ENCODE results near the gene LY9. TPM values are rescaled to one million over a fixed set of nuclear protein-coding genes. Genes with fewer than 3 reads are reported as not detected.
"Not testable (repeated sequence)": the region's sequence is repeated elsewhere in the genome, so short reads cannot be mapped to it uniquely, and the experiment has no call there.

The LY9 gene
- total RNA-seq, 1 experiment from 2014 or later: not detected

DNA sequence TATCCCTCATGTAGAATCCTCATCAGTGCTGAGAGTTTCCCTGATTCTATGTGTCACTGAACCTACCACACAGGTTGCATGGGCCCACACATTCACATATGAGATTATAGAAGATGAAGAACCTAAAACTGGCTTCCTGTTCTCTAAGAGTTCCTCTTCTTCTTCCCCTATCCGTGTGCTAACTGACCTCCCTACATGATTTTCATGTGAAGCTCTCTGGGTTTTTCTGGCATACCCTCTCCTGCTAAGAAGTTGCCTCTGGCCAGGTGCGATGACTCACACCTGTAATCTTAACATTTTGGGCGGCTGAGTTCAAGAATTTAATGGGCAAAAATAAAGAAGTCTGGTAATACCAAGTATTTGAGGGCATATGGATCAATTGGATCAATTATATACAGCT lies 72.2 kb downstream of the LY9 start:
- BruUV-seq (replicated peaks): no TSS peak
- no peak for TF ChIP-seq EZH2 (IDR thresholded peaks at IDR 0.05; ENCODE audit: borderline replicate concordance, low read depth, low read length, poor library complexity, severe bottlenecking)
- no peak for TF ChIP-seq CTCF (conservative IDR thresholded peaks at IDR 0.05; ENCODE audit: low read depth, low read length)
- Histone ChIP-seq H3K4me1 (ENCODE audit: insufficient read depth, low read length, poor library complexity, severe bottlenecking) (no peaks in the 10 kb centered on the region), H3K9me3 (ENCODE audit: low read depth, low read length, poor library complexity, severe bottlenecking) (no peaks in the 10 kb centered on the region), H3K27me3 (replicated peaks; ENCODE audit: insufficient read depth, low read depth, low read length, poor library complexity) (peaks cover 16% of the 10 kb centered on the region), H3K4me3 (ENCODE audit: low read depth, low read length, poor library complexity, severe bottlenecking) (no peak overlapping the region), H3K36me3 (ENCODE audit: insufficient read depth, low read length, poor library complexity, severe bottlenecking) (no peaks in the 10 kb centered on the region), H3K27ac (ENCODE audit: low read depth, low read length, poor library complexity, severe bottlenecking) (no peak overlapping the region)
- DNase-seq (ENCODE audit: low spot score): no peak
- CTCF ChIA-PET: no interaction called here
- POLR2A ChIA-PET (ENCODE audit: low non-redundant PET): no interaction called here
- intact Hi-C loops (cut with micrococcal nuclease; ENCODE audit: unreplicated experiment): no loop called here

DNA sequence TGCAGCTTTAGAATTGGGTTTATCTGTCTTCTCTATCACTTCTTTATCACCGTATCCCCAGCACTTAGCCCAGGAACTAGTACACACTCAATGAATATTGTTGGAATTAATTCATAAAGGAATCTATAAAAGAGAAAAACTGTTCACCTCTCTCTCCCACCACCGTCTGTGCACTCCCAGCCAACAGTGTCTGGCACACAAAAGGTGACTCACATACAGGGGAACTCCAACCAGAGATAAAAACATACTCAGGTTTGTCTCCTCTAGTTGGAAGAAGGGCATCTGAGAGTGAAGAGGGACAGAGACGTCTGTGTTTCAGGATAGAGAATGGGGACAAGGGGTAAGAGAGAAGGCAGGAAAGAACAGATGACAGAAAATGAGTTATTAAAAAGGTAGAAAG lies 79.0 kb downstream of the LY9 start:
- no peak for TF ChIP-seq CTCF (conservative IDR thresholded peaks at IDR 0.05; ENCODE audit: low read depth, low read length)
- no peak for TF ChIP-seq EZH2 (IDR thresholded peaks at IDR 0.05; ENCODE audit: borderline replicate concordance, low read depth, low read length, poor library complexity, severe bottlenecking)
- H3K27ac ChIP-seq (ENCODE audit: low read depth, low read length, poor library complexity, severe bottlenecking): no peak overlapping the region
- no peak overlapping the region for H3K4me3 ChIP-seq (ENCODE audit: low read depth, low read length, poor library complexity, severe bottlenecking)
- H3K4me1 ChIP-seq (ENCODE audit: insufficient read depth, low read length, poor library complexity, severe bottlenecking): no peaks in the 10 kb centered on the region
- DNase-seq (ENCODE audit: low spot score): no peak
- ChIA-PET POLR2A (ENCODE audit: low non-redundant PET) (no interaction called here), CTCF (no interaction called here)
- H3K27me3 ChIP-seq (replicated peaks; ENCODE audit: insufficient read depth, low read depth, low read length, poor library complexity): peaks cover 27% of the 10 kb centered on the region
- intact Hi-C loops (cut with micrococcal nuclease; ENCODE audit: unreplicated experiment): no loop called here
- BruUV-seq (replicated peaks): no TSS peak
- no peaks in the 10 kb centered on the region for H3K9me3 ChIP-seq (ENCODE audit: low read depth, low read length, poor library complexity, severe bottlenecking)
- H3K36me3 ChIP-seq (ENCODE audit: insufficient read depth, low read length, poor library complexity, severe bottlenecking): no peaks in the 10 kb centered on the region

DNA sequence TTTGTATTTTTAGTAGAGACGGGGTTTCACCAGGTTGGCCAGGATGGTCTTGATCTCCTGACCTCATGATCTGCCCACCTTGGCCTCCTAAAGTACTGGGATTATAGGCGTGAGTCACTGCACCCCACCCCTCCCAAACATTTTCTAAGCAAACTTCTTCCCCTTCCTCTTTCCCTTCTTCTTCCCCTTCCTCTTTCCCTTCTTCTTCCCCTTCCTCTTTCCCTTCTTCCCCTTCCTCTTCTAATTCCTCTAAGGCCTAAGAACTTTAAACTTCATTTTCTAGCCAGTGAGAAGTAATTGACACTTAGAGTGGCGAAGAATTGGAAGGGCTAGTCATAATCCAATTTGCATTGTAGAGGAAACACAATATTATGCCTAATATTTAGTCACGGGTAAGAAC lies 79.6 kb downstream of the LY9 start:
- DNase-seq (ENCODE audit: low spot score); POLR2A ChIA-PET (ENCODE audit: low non-redundant PET): not testable (repeated sequence)

GRCh38 chr1:160876311-160876710 lies 80.3 kb downstream of the LY9 start:
- POLR2A ChIA-PET (ENCODE audit: low non-redundant PET): no interaction called here
- CTCF ChIA-PET: no interaction called here
- no TSS peak for BruUV-seq (replicated peaks)
- intact Hi-C loops (cut with micrococcal nuclease; ENCODE audit: unreplicated experiment): no loop called here
- no peaks in the 10 kb centered on the region for H3K4me1 ChIP-seq (ENCODE audit: insufficient read depth, low read length, poor library complexity, severe bottlenecking)
- H3K4me3 ChIP-seq (ENCODE audit: low read depth, low read length, poor library complexity, severe bottlenecking): no peak overlapping the region
- peaks cover 26% of the 10 kb centered on the region for H3K27me3 ChIP-seq (replicated peaks; ENCODE audit: insufficient read depth, low read depth, low read length, poor library complexity)
- DNase-seq (ENCODE audit: low spot score): no peak
- no peaks in the 10 kb centered on the region for H3K9me3 ChIP-seq (ENCODE audit: low read depth, low read length, poor library complexity, severe bottlenecking)
- H3K27ac ChIP-seq (ENCODE audit: low read depth, low read length, poor library complexity, severe bottlenecking): no peak overlapping the region
- TF ChIP-seq EZH2 (IDR thresholded peaks at IDR 0.05; ENCODE audit: borderline replicate concordance, low read depth, low read length, poor library complexity, severe bottlenecking) (no peak), CTCF (conservative IDR thresholded peaks at IDR 0.05; ENCODE audit: low read depth, low read length) (no peak)
- H3K36me3 ChIP-seq (ENCODE audit: insufficient read depth, low read length, poor library complexity, severe bottlenecking): no peaks in the 10 kb centered on the region

More for the DNA sequence above, 79.6 kb downstream of the LY9 start:
- H3K27ac ChIP-seq (ENCODE audit: low read depth, low read length, poor library complexity, severe bottlenecking); H3K4me1 ChIP-seq (ENCODE audit: insufficient read depth, low read length, poor library complexity, severe bottlenecking); H3K36me3 ChIP-seq (ENCODE audit: insufficient read depth, low read length, poor library complexity, severe bottlenecking); CTCF ChIA-PET; H3K4me3 ChIP-seq (ENCODE audit: low read depth, low read length, poor library complexity, severe bottlenecking); BruUV-seq (replicated peaks); intact Hi-C loops (cut with micrococcal nuclease; ENCODE audit: unreplicated experiment); H3K9me3 ChIP-seq (ENCODE audit: low read depth, low read length, poor library complexity, severe bottlenecking): not testable (repeated sequence)
- peaks cover 27% of the 10 kb centered on the region for H3K27me3 ChIP-seq (replicated peaks; ENCODE audit: insufficient read depth, low read depth, low read length, poor library complexity)
